ENCODE results near the gene SENP7. TPM values are rescaled to one million over a fixed set of nuclear protein-coding genes. Genes with fewer than 3 reads are reported as not detected.
A peak's percentile ranks its signal among the peaks of the same experiment; 100 is the strongest.
"Not testable (repeated sequence)": the region's sequence is repeated elsewhere in the genome, so short reads cannot be mapped to it uniquely, and the experiment has no call there.

SENP7 gene
- total RNA-seq, 1 experiment from 2014 or later = 5.0 TPM

GRCh38 chr3:101527906-101528305 is 14.9 kb upstream of the SENP7 start:
- DNase-seq (ENCODE audit: low spot score) = no peak

GRCh38 chr3:101527441-101527840 is 14.4 kb upstream of the SENP7 start:
- DNase-seq (ENCODE audit: low spot score) = no peak

GRCh38 chr3:101521211-101521701 is 8.2 kb upstream of the SENP7 start:
- DNase-seq (ENCODE audit: low spot score) = no peak

GRCh38 chr3:101519685-101520365 is 6.8 kb upstream of the SENP7 start:
- DNase-seq (ENCODE audit: low spot score) = no peak

- DNase-seq (ENCODE audit: low spot score) = peak; percentile 21
Measured at GRCh38 chr3:101518421-101518871, 5.4 kb upstream of the SENP7 start.

DNA sequence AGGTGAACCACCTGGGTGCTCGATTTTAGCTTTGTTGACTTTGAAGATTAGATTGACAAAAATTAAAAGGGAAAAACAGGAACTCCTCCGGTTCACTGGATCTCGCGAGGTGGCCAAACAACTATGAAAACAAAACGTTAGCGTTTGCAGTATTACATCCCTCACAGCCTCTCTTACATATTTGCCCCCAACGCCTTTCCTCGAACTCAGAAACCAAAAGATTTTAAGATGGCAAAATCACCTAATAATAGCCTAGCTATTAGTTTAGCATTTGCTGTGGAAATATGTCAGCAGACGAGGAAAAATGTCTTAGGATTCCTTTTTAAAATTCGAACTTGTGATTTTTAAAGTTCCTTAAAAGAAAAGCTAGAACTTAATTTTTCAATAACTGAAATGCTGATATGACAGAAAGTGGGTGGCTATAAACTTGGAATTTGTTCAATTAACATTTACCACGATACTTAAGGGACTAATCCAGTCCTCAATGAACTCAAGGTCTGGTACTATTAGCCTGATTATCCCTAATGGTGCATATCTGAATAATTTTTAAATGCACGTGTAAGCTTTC is 491 bp upstream of the SENP7 start:
- no peak for DNase-seq (ENCODE audit: low spot score)

GRCh38 chr3:101512396-101512645 is 691 bp downstream of the SENP7 start:
- DNase-seq (ENCODE audit: low spot score) = no peak

- DNase-seq (ENCODE audit: low spot score) = no peak
Measured at GRCh38 chr3:101509811-101510210, 3.2 kb downstream of the SENP7 start.

GRCh38 chr3:101509281-101509680 is 3.7 kb downstream of the SENP7 start:
- DNase-seq (ENCODE audit: low spot score) = no peak

- no peak for DNase-seq (ENCODE audit: low spot score)
Measured at GRCh38 chr3:101501783-101502182, 11.2 kb downstream of the SENP7 start.

DNA sequence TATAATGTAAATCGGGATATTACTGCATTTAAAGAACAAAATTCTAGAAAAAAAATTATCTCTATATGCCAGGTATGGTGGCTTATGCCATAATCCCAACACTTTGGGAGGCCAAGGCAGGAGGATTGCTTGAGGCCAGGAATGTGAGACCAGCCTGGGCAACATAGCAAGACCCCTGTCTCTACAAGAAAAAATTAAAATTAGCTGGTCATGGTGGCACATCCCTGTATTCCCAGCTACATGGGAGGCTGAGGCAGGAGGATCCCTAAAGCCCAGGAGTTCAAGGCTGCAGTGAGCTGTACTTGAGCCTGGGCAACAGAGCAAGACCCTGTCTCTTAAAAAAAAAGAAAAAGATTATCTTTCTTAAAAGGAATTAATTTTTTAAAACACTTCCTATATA is 12.8 kb downstream of the SENP7 start:
- no peak for DNase-seq (ENCODE audit: low spot score)

GRCh38 chr3:101497803-101498202 is 15.2 kb downstream of the SENP7 start:
- DNase-seq (ENCODE audit: low spot score) = no peak

DNA sequence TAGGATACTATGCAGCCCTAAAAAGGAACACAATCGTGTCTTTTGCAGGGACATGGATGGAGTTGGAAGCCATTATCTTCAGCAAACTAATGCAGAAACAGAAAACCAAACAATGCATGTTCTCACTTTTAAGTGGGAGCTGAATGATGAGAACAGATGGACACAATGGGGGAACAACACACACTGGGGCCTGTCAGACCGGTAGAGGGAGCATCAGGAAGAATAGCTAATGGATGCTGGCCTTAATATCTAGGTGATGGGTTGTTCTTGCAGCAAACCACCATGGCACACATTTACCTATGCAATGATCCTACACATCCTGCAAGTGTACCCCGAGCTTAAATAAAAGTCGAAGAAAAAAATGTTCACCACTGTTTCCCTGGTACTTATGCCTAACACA is 17.5 kb downstream of the SENP7 start:
- DNase-seq (ENCODE audit: low spot score) = no peak

GRCh38 chr3:101484805-101485620 is 28.0 kb downstream of the SENP7 start:
- DNase-seq (ENCODE audit: low spot score) = peak; percentile 15

DNA sequence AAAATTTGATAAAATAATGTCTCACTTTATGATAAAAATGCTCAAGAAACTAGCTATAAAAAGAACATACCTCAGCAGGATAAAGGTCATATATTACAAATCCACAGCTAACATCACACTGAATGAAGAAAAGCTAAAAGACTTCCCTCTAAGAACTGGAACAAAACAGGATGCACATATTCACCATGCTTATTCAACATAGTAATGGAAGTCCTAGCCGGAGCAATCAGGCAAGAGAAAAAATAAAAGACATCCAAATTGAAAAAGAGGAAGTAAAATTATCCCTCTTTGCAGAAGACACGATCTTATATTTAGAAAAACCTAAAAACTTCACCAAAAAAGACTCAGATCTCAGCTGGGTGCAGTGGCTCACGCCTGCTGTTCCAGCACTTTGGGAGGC is 34.0 kb downstream of the SENP7 start:
- no peak for DNase-seq (ENCODE audit: low spot score)

DNA sequence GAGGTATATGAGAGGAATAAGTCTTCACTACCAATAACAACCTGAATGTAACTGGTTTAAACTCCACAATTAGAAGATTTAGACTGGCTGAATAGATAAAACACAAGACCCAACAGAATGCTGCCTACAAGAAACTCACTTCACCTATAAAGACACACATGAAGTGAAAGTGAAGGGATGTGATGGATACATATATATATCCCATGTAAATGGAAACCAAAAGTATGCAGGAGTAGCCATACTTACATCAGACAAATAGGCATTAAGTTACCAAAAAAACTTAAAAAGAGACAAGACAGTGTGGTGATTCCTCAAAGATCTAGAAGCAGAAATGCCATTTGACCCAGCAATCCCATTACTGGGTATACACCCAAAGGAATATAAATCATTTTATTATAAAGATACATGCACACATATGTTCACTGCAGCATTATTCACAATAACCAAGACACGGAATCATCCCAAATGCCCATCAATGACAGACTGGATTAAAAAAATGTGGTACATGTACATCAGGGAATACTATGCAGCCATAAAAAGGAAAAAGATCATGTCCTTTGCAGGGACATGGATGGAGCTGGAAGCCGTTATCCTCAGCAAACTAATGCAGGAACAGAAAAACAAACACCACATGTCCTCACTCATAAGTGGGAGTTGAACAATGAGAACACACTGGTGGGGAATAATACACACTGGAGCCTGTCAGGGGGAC is 38.0 kb downstream of the SENP7 start:
- DNase-seq (ENCODE audit: low spot score) = not testable (repeated sequence)

- DNase-seq (ENCODE audit: low spot score) = not testable (repeated sequence)
Measured at GRCh38 chr3:101468676-101469075, 44.3 kb downstream of the SENP7 start.

- DNase-seq (ENCODE audit: low spot score) = not testable (repeated sequence)
Measured at GRCh38 chr3:101467310-101467663, 45.7 kb downstream of the SENP7 start.

DNA sequence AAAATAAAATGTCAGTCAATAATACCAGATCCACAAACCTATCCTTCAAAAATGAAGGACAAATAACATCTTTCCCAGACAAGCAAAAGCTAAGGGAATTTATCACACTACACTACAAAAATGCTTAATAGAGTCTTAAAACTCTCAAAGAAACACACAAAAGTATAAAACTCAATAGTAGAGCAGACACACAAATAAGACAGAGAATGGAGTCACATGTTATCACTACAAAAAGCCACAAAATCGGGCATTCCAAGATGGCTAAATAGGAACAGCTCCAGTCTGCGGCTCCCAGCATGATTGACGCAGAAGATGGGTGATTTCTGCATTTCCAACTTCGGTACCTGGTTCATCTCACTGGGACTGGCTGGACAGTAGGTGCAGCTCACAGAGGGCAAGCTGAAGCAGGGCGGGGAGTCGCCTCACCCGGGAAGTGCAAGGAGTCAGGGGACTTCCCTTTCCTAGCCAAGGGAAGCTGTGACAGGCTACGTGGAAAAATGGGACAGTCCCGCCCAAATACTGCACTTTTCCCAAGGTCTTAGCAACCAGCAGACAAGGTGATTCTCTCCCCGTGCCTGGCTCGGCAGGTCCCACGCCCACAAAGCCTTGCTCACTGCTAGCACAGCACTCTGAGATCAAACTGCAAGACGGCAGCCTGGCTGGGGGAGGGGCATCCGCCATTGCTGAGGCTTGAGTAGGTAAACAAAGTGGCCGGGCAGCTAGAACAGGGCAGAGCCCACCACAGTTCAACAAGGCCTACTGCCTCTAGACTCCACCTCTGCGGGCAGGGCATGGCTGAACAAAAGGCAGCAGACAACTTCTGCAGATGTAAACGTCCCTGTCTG is 46.3 kb downstream of the SENP7 start:
- DNase-seq (ENCODE audit: low spot score) = no peak

- no peak for DNase-seq (ENCODE audit: low spot score)
Measured at GRCh38 chr3:101464235-101464634, 48.8 kb downstream of the SENP7 start.

- DNase-seq (ENCODE audit: low spot score) = no peak
Measured at GRCh38 chr3:101461451-101461850, 51.6 kb downstream of the SENP7 start.

Data from H4 (cell line).